Measurements from ENCODE around the gene RENBP. TPM values are rescaled to one million over a fixed set of nuclear protein-coding genes. Genes with fewer than 3 reads are reported as not detected.

The RENBP gene
- total and polyA plus RNA-seq, 9 of the 15 experiments (the other 6 are each of a cell fraction or from before 2014, with no cell fraction given), result 0.07 to 14.8 (median 10.6) TPM; not detected in 1

- TF ChIP-seq ZBTB11 (CRISPR knock-in tag; IDR thresholded peaks at IDR 0.05) (peak; percentile 87 to 97 (median 88); a peak in 5 of 6 replicates), ZKSCAN8 (CRISPR knock-in tag; IDR thresholded peaks at IDR 0.05) (no peak), POLR2AphosphoS5 (IDR thresholded peaks at IDR 0.05; ENCODE audit: control insufficient read depth, insufficient read depth, low read depth, low read length) (peak; percentile 0; the same call in 1 of the 2 replicates), CTCF (IDR thresholded peaks at IDR 0.05 in 2 of 3, conservative IDR thresholded peaks at IDR 0.05 in 1 of 3; ENCODE audit: insufficient read depth in 2 of 3, low read depth in 1 of 3, low read length in 3 of 3) (no peak), ZNF551 (CRISPR knock-in tag; IDR thresholded peaks at IDR 0.05) (no peak), LCOR (CRISPR knock-in tag; IDR thresholded peaks at IDR 0.05) (no peak), NFXL1 (CRISPR knock-in tag; IDR thresholded peaks at IDR 0.05) (no peak), RBM25 (IDR thresholded peaks at IDR 0.05; ENCODE audit: low read depth, low read length, severe bottlenecking) (no peak), RBM14 (IDR thresholded peaks at IDR 0.05; ENCODE audit: borderline replicate concordance, insufficient read depth, low read depth, low read length) (0 out of 2 replicates have a peak, but pooled peaks have one; percentile 6), RBM17 (IDR thresholded peaks at IDR 0.05; ENCODE audit: borderline replicate concordance, low read depth, low read length) (no peak), NCOA6 (IDR thresholded peaks at IDR 0.05) (no peak), FOXA1 (IDR thresholded peaks at IDR 0.05; ENCODE audit: borderline replicate concordance) (no peak), ETV1 (tag; conservative IDR thresholded peaks at IDR 0.05; ENCODE audit: low read depth) (peak; percentile 70), L3MBTL2 (IDR thresholded peaks at IDR 0.05) (no peak), TRIM24 (IDR thresholded peaks at IDR 0.05) (0 out of 4 replicates have a peak, but pooled peaks of 1 of the 2 experiments have one; percentile 40), CBX2 (IDR thresholded peaks at IDR 0.05; ENCODE audit: insufficient read depth, low read length, poor library complexity, severe bottlenecking) (no peak), ZNF507 (tag; conservative IDR thresholded peaks at IDR 0.05) (no peak), E4F1 (CRISPR knock-in tag; IDR thresholded peaks at IDR 0.05; ENCODE audit: borderline replicate concordance) (no peak), ZNF280B (CRISPR knock-in tag; IDR thresholded peaks at IDR 0.05) (no peak)
Measured at GRCh38 chrX:153971124-153971449, 26.6 kb upstream of the RENBP start (continued).
